ENCODE measurements around the gene GARNL3.
A peak's percentile ranks its signal among the peaks of the same experiment; 100 is the strongest.

GARNL3 gene

DNA sequence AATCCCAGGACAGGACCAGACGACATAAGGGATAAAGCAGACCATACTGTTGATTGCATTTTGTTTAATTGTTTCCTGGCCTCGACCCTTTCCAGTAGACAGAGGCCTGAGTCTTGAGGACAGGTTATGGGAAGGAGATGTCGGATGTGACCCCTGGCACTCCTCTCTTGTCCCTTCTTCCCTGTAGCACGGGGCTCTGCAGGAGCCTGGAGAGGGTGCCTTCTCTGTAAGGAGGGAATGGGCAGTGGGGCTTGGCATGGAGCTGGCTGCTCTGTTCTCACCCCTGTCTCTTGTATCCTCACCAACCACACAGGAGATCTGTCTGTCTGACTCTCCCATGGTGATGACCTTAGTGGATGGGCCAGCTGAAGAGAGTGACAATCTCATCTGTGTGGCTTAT lies 92.3 kb downstream of the GARNL3 start:
- TF ChIP-seq, protein P1, sequence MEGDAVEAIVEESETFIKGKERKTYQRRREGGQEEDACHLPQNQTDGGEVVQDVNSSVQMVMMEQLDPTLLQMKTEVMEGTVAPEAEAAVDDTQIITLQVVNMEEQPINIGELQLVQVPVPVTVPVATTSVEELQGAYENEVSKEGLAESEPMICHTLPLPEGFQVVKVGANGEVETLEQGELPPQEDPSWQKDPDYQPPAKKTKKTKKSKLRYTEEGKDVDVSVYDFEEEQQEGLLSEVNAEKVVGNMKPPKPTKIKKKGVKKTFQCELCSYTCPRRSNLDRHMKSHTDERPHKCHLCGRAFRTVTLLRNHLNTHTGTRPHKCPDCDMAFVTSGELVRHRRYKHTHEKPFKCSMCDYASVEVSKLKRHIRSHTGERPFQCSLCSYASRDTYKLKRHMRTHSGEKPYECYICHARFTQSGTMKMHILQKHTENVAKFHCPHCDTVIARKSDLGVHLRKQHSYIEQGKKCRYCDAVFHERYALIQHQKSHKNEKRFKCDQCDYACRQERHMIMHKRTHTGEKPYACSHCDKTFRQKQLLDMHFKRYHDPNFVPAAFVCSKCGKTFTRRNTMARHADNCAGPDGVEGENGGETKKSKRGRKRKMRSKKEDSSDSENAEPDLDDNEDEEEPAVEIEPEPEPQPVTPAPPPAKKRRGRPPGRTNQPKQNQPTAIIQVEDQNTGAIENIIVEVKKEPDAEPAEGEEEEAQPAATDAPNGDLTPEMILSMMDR (IDR thresholded peaks at IDR 0.05): no peak
- no peak overlapping the region for H3K27ac ChIP-seq
- DNase-seq (ENCODE audit: low spot score): no peak
- H3K4me3 ChIP-seq: no peak overlapping the region

DNA sequence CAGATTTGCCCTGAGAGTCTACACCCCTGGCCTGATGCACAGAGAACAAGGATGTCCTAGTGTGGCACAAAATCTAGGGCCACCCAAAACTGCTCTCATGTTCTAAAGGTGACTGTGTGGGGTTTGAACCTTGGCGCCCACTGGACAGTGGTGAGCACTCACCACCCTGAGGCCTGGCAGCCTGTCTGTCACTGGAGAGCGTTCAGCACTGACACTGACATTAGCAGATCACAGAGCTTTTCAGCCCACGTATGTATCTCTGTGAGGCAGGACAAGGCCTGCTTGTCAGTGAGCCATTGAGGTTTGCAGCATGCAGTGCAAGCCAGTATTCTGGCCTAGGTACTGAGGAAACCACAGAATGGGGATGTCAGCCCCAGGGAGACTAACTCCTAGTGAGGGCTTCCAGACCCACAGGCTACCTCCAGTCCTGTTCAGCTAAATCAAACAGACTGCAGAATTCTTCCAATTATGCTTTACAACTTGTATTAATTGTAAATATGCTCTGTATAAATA lies 93.5 kb downstream of the GARNL3 start:
- DNase-seq (ENCODE audit: low spot score): no peak
- H3K4me3 ChIP-seq: no peak overlapping the region
- H3K27ac ChIP-seq: no peak overlapping the region
- TF ChIP-seq, protein P1 (IDR thresholded peaks at IDR 0.05): no peak

DNA sequence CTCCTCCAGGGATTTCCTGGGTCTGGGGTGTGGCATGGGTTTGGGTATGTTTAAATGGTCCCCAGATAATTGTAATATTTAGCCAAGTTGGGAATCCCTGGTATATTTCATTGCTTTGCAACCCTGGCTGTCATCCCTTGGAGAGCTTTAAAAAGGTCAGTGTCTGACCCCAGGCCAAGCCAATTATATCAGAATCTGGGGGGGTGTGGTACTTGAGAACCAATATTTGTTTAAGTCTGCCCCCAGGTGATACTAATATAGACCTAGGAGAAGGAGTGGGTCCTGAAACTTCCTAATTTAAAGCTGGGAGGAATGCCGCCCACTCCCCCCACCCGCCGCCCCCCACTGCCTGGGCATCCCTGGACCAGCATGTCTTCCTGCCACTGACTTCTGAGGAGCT lies 94.2 kb downstream of the GARNL3 start:
- peak overlapping the region; percentile 16 to 84 for H3K27ac ChIP-seq
- TF ChIP-seq, protein P1 (IDR thresholded peaks at IDR 0.05): no peak
- H3K4me3 ChIP-seq: no peak overlapping the region
- no peak for DNase-seq (ENCODE audit: low spot score)

DNA sequence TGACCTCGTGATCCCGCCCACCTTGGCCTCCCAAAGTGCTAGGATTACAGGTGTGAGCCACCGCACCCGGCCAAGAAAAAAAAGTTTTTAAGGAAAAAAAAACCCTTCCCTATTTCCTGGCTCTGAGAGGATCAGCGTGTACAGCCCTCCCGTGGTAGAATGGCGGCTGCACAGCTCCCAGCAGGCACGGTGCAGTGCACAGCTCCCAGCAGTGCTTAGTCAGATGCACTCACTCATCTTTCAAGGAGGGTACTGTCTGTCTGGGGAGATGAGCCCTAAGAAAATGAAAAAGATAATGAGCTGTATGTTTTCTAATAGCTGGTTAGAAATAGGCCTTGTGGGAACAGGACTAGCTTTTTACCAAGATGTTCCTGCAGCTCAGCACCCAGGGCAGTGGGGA lies 95.7 kb downstream of the GARNL3 start:
- no peak for DNase-seq (ENCODE audit: low spot score)
- Histone ChIP-seq H3K27ac (peak overlapping the region; percentile 16 to 39), H3K4me3 (no peak overlapping the region)
- TF ChIP-seq, protein P1 (IDR thresholded peaks at IDR 0.05): no peak

DNA sequence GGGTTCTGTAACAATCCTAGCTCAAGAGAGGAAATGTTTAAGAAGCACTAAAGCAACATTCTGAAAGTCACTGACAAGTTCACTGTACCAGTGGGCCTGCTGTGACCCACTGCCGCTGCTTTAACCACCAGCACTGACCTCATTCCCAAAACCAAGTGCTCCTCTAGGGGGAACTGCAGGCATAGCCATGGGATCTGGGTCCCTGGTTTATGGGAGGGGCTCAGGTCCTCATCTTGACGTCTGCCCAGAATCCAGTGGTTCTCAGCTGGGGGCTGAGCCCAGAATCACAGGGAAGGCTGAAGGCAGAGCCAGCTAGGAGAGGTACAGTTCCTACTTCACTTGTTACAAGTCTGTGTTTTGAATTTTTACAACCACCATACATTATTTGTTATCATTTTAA lies 96.3 kb downstream of the GARNL3 start:
- Histone ChIP-seq H3K27ac (peak overlapping the region in 1 of 2 donors; percentile 39), H3K4me3 (no peak overlapping the region)
- DNase-seq (ENCODE audit: low spot score): no peak
- TF ChIP-seq, protein P1 (IDR thresholded peaks at IDR 0.05): no peak

DNA sequence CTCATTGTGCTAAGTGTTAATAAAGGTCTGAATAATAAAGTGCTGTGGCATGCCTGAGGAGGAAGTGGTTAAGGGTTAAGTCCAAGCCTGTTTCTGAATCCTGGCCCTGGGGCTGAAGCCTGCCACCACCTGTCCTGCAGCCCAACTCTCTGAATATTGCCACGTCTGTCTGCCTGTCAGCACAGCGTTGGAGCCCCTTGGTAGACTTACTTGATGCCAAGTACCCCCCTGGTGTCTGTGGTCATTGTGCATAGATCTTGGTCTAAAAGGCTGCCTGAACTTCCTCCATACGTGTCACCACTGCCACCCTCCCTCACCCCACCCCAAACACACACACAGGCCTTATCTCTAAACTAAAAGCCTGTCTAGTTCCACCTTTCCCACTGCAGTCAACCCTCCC lies 97.0 kb downstream of the GARNL3 start:
- Histone ChIP-seq H3K27ac (no peak overlapping the region), H3K4me3 (no peak overlapping the region)
- DNase-seq (ENCODE audit: low spot score): no peak
- TF ChIP-seq, protein P1 (IDR thresholded peaks at IDR 0.05): no peak

DNA sequence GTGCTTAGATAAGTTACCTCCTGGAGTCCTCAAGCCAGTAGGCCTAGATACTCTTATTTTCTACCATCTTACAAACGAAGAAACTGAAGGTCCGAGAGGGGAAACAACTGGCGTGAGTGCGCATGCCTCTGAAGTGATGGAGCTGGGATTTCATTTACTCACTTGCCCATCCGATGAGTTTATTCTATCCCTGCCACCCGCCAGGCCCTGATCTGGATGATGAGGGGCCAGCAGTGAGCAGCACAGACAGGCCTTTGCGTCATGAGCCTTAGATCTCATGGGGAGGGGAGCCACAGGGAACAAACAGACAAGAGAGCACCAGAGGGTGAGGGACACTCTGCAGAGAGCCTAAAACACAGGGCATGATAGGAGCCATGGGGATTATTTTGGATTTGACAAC lies 98.3 kb downstream of the GARNL3 start:
- Histone ChIP-seq H3K4me3 (no peak overlapping the region), H3K27ac (no peak overlapping the region)
- TF ChIP-seq, protein P1 (IDR thresholded peaks at IDR 0.05): no peak
- DNase-seq (ENCODE audit: low spot score): no peak

All from coronary artery (tissue), 2 donors.